ENCODE data around the gene SLC11A1.
A peak's percentile ranks its signal among the peaks of the same experiment; 100 is the strongest.

The SLC11A1 gene

GRCh38 chr2:218437969-218438368, 55.9 kb downstream of the SLC11A1 start:
- H3K23ac ChIP-seq (ENCODE audit: low read length): no peak overlapping the region
- no peak overlapping the region for H3K4me2 ChIP-seq (ENCODE audit: low read length)
- H3K79me1 ChIP-seq (ENCODE audit: low read length): no peaks in the 10 kb centered on the region
- WGBS (ENCODE audit: extremely low coverage, insufficient coverage, insufficient read length): no CpG with 5 or more reads among the region's 1 CpG
- no peak overlapping the region for H2BK5ac ChIP-seq (ENCODE audit: low read depth, low read length, poor library complexity)
- no peak overlapping the region for H3K27ac ChIP-seq (ENCODE audit: low read depth, low read length)
- DNase-seq: no peak
- H2BK120ac ChIP-seq (ENCODE audit: insufficient read depth, low read length, poor library complexity): no peak overlapping the region
- no peak overlapping the region for H4K8ac ChIP-seq (ENCODE audit: low read depth, low read length)
- no peak overlapping the region for H4K91ac ChIP-seq (ENCODE audit: low read depth, low read length)
- H2BK12ac ChIP-seq (ENCODE audit: low read length): no peak overlapping the region
- no peak overlapping the region for H3K4ac ChIP-seq (ENCODE audit: low read depth, low read length)
- H3K79me2 ChIP-seq (ENCODE audit: control insufficient read depth, insufficient read depth, low read length, poor library complexity): no peaks in the 10 kb centered on the region
- H3K27me3 ChIP-seq (ENCODE audit: insufficient read depth, low read length): no peaks in the 10 kb centered on the region
- no peak overlapping the region for H3K9ac ChIP-seq (ENCODE audit: low read length)
- no peak overlapping the region for H3K18ac ChIP-seq (ENCODE audit: low read length)
- H3K4me3 ChIP-seq (ENCODE audit: low read depth, low read length): no peak overlapping the region
- H4K12ac ChIP-seq (ENCODE audit: low read depth, low read length): no peak overlapping the region
- no peaks in the 10 kb centered on the region for H3K4me1 ChIP-seq (ENCODE audit: control insufficient read depth in 1 of 2, insufficient read depth in 2 of 2, low read length in 2 of 2)
- no peak overlapping the region for H2AK5ac ChIP-seq (ENCODE audit: low read length)
- no peaks in the 10 kb centered on the region for H3K36me3 ChIP-seq (ENCODE audit: control insufficient read depth in 1 of 2, insufficient read depth in 2 of 2, low read length in 2 of 2)
- no peak overlapping the region for H3K14ac ChIP-seq (ENCODE audit: low read length)
- H3K9me3 ChIP-seq (ENCODE audit: insufficient read depth, low read depth, low read length): no peaks in the 10 kb centered on the region
- H2AFZ ChIP-seq (ENCODE audit: insufficient read depth, low read length, poor library complexity): no peak overlapping the region

GRCh38 chr2:218438596-218438995, 56.5 kb downstream of the SLC11A1 start:
- Histone ChIP-seq H3K4me3 (ENCODE audit: low read depth, low read length) (no peak overlapping the region), H3K9me3 (ENCODE audit: insufficient read depth, low read depth, low read length) (no peaks in the 10 kb centered on the region), H3K79me1 (ENCODE audit: low read length) (no peaks in the 10 kb centered on the region), H3K4me2 (ENCODE audit: low read length) (no peak overlapping the region), H4K8ac (ENCODE audit: low read depth, low read length) (no peak overlapping the region), H2AK5ac (ENCODE audit: low read length) (no peak overlapping the region), H4K91ac (ENCODE audit: low read depth, low read length) (no peak overlapping the region), H3K9ac (ENCODE audit: low read length) (no peak overlapping the region), H2BK120ac (ENCODE audit: insufficient read depth, low read length, poor library complexity) (no peak overlapping the region), H3K4me1 (ENCODE audit: control insufficient read depth in 1 of 2, insufficient read depth in 2 of 2, low read length in 2 of 2) (no peaks in the 10 kb centered on the region), H3K79me2 (ENCODE audit: control insufficient read depth, insufficient read depth, low read length, poor library complexity) (no peaks in the 10 kb centered on the region), H3K4ac (ENCODE audit: low read depth, low read length) (no peak overlapping the region), H3K36me3 (ENCODE audit: control insufficient read depth in 1 of 2, insufficient read depth in 2 of 2, low read length in 2 of 2) (no peaks in the 10 kb centered on the region), H2BK12ac (ENCODE audit: low read length) (no peak overlapping the region), H3K18ac (ENCODE audit: low read length) (no peak overlapping the region), H2BK5ac (ENCODE audit: low read depth, low read length, poor library complexity) (no peak overlapping the region), H3K23ac (ENCODE audit: low read length) (no peak overlapping the region), H3K27me3 (ENCODE audit: insufficient read depth, low read length) (no peaks in the 10 kb centered on the region), H3K14ac (ENCODE audit: low read length) (no peak overlapping the region), H4K12ac (ENCODE audit: low read depth, low read length) (no peak overlapping the region), H3K27ac (ENCODE audit: low read depth, low read length) (no peak overlapping the region), H2AFZ (ENCODE audit: insufficient read depth, low read length, poor library complexity) (no peak overlapping the region)
- WGBS (ENCODE audit: extremely low coverage, insufficient coverage, insufficient read length): no CpG with 5 or more reads among the region's 4 CpGs
- DNase-seq: no peak

DNA sequence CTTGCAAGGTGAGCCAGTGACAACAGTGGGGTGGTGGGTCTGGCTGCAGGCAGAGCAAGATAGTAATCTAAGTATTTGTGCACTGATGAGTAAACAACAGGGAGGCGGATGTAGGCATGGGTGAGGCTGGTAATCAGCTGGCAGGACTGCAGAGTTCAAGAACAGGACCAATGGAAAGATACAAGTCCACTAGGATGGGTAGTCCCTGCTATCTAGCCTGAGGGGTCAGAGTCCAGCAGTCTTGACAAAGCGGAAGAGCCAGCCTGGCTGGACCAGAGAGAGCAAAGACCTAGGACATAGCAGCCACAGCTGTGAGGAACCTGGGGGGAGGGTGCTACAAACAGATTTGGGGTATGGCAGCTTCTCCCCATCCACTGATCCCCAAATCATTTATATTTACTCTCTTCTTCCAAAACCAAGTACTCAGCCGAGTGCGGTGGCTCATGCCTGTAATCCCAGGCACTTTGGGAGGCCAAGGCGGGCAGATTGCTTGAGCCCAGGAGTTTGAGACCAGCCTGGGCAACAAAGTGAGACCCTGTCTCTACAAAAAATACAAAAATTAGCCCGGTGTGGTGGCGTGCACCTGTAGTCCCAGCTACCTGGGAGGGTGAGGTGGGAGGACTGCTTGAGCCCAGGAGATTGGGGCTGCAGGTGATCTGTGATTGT, 62.8 kb downstream of the SLC11A1 start:
- H3K4me1 ChIP-seq (ENCODE audit: control insufficient read depth in 1 of 2, insufficient read depth in 2 of 2, low read length in 2 of 2): peaks cover 6 to 7% of the 10 kb centered on the region in 2 experiments
- no peaks in the 10 kb centered on the region for H3K79me1 ChIP-seq (ENCODE audit: low read length)
- H3K9ac ChIP-seq (ENCODE audit: low read length): no peak overlapping the region
- H4K91ac ChIP-seq (ENCODE audit: low read depth, low read length): no peak overlapping the region
- no peaks in the 10 kb centered on the region for H3K79me2 ChIP-seq (ENCODE audit: control insufficient read depth, insufficient read depth, low read length, poor library complexity)
- no peak overlapping the region for H2AK5ac ChIP-seq (ENCODE audit: low read length)
- H3K36me3 ChIP-seq (ENCODE audit: control insufficient read depth in 1 of 2, insufficient read depth in 2 of 2, low read length in 2 of 2): peaks cover 0 to 3% of the 10 kb centered on the region in 2 experiments
- no peak overlapping the region for H2BK12ac ChIP-seq (ENCODE audit: low read length)
- H3K14ac ChIP-seq (ENCODE audit: low read length): no peak overlapping the region
- no peak overlapping the region for H4K12ac ChIP-seq (ENCODE audit: low read depth, low read length)
- no peak overlapping the region for H4K8ac ChIP-seq (ENCODE audit: low read depth, low read length)
- no peaks in the 10 kb centered on the region for H3K27me3 ChIP-seq (ENCODE audit: insufficient read depth, low read length)
- no CpG with 5 or more reads among the region's 7 CpGs for WGBS (ENCODE audit: extremely low coverage, insufficient coverage, insufficient read length)
- H3K23ac ChIP-seq (ENCODE audit: low read length): no peak overlapping the region
- no peak overlapping the region for H3K4me3 ChIP-seq (ENCODE audit: low read depth, low read length)
- no peak overlapping the region for H3K18ac ChIP-seq (ENCODE audit: low read length)
- no peaks in the 10 kb centered on the region for H3K9me3 ChIP-seq (ENCODE audit: insufficient read depth, low read depth, low read length)
- no peak overlapping the region for H3K4ac ChIP-seq (ENCODE audit: low read depth, low read length)
- no peak overlapping the region for H3K4me2 ChIP-seq (ENCODE audit: low read length)
- H3K27ac ChIP-seq (ENCODE audit: low read depth, low read length): no peak overlapping the region
- no peak overlapping the region for H2BK5ac ChIP-seq (ENCODE audit: low read depth, low read length, poor library complexity)
- H2AFZ ChIP-seq (ENCODE audit: insufficient read depth, low read length, poor library complexity): no peak overlapping the region
- no peak overlapping the region for H2BK120ac ChIP-seq (ENCODE audit: insufficient read depth, low read length, poor library complexity)
- DNase-seq: peak; percentile 87 to 92

DNA sequence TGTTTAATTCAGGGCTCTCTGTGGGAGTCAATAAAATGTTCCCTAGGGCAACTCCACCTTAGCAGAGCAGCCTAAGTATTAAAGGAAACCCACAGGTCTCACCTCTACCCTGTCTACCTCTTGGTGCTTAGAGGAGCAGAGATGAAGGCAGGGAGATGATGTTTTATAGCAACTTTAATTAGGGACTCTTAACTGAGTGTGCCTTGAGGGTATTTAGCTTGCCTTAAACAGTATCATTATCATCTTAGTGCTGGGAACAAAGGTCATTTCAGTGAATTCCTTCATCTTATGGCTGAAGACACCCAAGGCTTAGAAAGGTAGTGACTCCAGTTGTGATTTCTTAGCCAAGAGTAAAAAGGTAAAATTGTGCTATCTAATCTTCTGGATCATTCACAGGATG, 63.5 kb downstream of the SLC11A1 start:
- no peak overlapping the region for H3K4me3 ChIP-seq (ENCODE audit: low read depth, low read length)
- H2BK120ac ChIP-seq (ENCODE audit: insufficient read depth, low read length, poor library complexity): no peak overlapping the region
- no peak overlapping the region for H4K12ac ChIP-seq (ENCODE audit: low read depth, low read length)
- no peak overlapping the region for H4K8ac ChIP-seq (ENCODE audit: low read depth, low read length)
- H3K27ac ChIP-seq (ENCODE audit: low read depth, low read length): no peak overlapping the region
- H3K18ac ChIP-seq (ENCODE audit: low read length): no peak overlapping the region
- no peaks in the 10 kb centered on the region for H3K79me1 ChIP-seq (ENCODE audit: low read length)
- no peak overlapping the region for H3K4ac ChIP-seq (ENCODE audit: low read depth, low read length)
- H2BK12ac ChIP-seq (ENCODE audit: low read length): no peak overlapping the region
- H4K91ac ChIP-seq (ENCODE audit: low read depth, low read length): no peak overlapping the region
- H3K9me3 ChIP-seq (ENCODE audit: insufficient read depth, low read depth, low read length): no peaks in the 10 kb centered on the region
- no peaks in the 10 kb centered on the region for H3K79me2 ChIP-seq (ENCODE audit: control insufficient read depth, insufficient read depth, low read length, poor library complexity)
- H3K23ac ChIP-seq (ENCODE audit: low read length): no peak overlapping the region
- peaks cover 6 to 7% of the 10 kb centered on the region in 2 experiments for H3K4me1 ChIP-seq (ENCODE audit: control insufficient read depth in 1 of 2, insufficient read depth in 2 of 2, low read length in 2 of 2)
- peaks cover 0 to 5% of the 10 kb centered on the region in 2 experiments for H3K36me3 ChIP-seq (ENCODE audit: control insufficient read depth in 1 of 2, insufficient read depth in 2 of 2, low read length in 2 of 2)
- no peak overlapping the region for H2AFZ ChIP-seq (ENCODE audit: insufficient read depth, low read length, poor library complexity)
- DNase-seq: no peak
- H3K9ac ChIP-seq (ENCODE audit: low read length): no peak overlapping the region
- no peak overlapping the region for H3K4me2 ChIP-seq (ENCODE audit: low read length)
- H2AK5ac ChIP-seq (ENCODE audit: low read length): no peak overlapping the region
- H3K14ac ChIP-seq (ENCODE audit: low read length): no peak overlapping the region
- H2BK5ac ChIP-seq (ENCODE audit: low read depth, low read length, poor library complexity): no peak overlapping the region
- no peaks in the 10 kb centered on the region for H3K27me3 ChIP-seq (ENCODE audit: insufficient read depth, low read length)
